ENCODE results near the gene RHOB.
"Not testable (repeated sequence)": the region's sequence is repeated elsewhere in the genome, so short reads cannot be mapped to it uniquely, and the experiment has no call there.

Gene RHOB

GRCh38 chr2:20454036-20454981 is 7.4 kb downstream of the RHOB start:
- DNase-seq (ENCODE audit: low spot score) = no peak

- DNase-seq (ENCODE audit: low spot score) = no peak
Measured at GRCh38 chr2:20455076-20455587, 8.3 kb downstream of the RHOB start.

- DNase-seq (ENCODE audit: low spot score) = no peak
Measured at GRCh38 chr2:20456116-20456571, 9.3 kb downstream of the RHOB start.

GRCh38 chr2:20456636-20457426 is 10.0 kb downstream of the RHOB start:
- DNase-seq (ENCODE audit: low spot score) = peak; percentile 65

- no peak for DNase-seq (ENCODE audit: low spot score)
Measured at GRCh38 chr2:20457661-20458630, 11.1 kb downstream of the RHOB start.

GRCh38 chr2:20458737-20459484 is 12.0 kb downstream of the RHOB start:
- DNase-seq (ENCODE audit: low spot score) = not testable (repeated sequence)

GRCh38 chr2:20465716-20466394 is 19.0 kb downstream of the RHOB start:
- no peak for DNase-seq (ENCODE audit: low spot score)

- DNase-seq (ENCODE audit: low spot score) = no peak
Measured at GRCh38 chr2:20467789-20468548, 21.1 kb downstream of the RHOB start.

- DNase-seq (ENCODE audit: low spot score) = no peak
Measured at GRCh38 chr2:20468549-20469500, 22.0 kb downstream of the RHOB start.

GRCh38 chr2:20469595-20469994 is 22.7 kb downstream of the RHOB start:
- no peak for DNase-seq (ENCODE audit: low spot score)

- no peak for DNase-seq (ENCODE audit: low spot score)
Measured at GRCh38 chr2:20470211-20470610, 23.3 kb downstream of the RHOB start.

- no peak for DNase-seq (ENCODE audit: low spot score)
Measured at GRCh38 chr2:20471148-20471547, 24.3 kb downstream of the RHOB start.

GRCh38 chr2:20471902-20472559 is 25.2 kb downstream of the RHOB start:
- no peak for DNase-seq (ENCODE audit: low spot score)

- no peak for DNase-seq (ENCODE audit: low spot score)
Measured at GRCh38 chr2:20472569-20472968, 25.7 kb downstream of the RHOB start.

- no peak for DNase-seq (ENCODE audit: low spot score)
Measured at GRCh38 chr2:20473128-20473527, 26.3 kb downstream of the RHOB start.

- DNase-seq (ENCODE audit: low spot score) = no peak
Measured at GRCh38 chr2:20474757-20475566, 28.1 kb downstream of the RHOB start.

- no peak for DNase-seq (ENCODE audit: low spot score)
Measured at GRCh38 chr2:20475567-20475952, 28.7 kb downstream of the RHOB start.
